GM21367 (cell line): ENCODE measurements around the gene SHOC1.
"Not testable (repeated sequence)": the region's sequence is repeated elsewhere in the genome, so short reads cannot be mapped to it uniquely, and the experiment has no call there.

ENCODE experiments used
- ATAC-seq: cut with Tn5 transposase; IDR thresholded peaks from one replicate; pipeline ENCODE4 v1.9.1; 2021; ENCODE audit not compliant: unreplicated experiment

SHOC1 gene

DNA sequence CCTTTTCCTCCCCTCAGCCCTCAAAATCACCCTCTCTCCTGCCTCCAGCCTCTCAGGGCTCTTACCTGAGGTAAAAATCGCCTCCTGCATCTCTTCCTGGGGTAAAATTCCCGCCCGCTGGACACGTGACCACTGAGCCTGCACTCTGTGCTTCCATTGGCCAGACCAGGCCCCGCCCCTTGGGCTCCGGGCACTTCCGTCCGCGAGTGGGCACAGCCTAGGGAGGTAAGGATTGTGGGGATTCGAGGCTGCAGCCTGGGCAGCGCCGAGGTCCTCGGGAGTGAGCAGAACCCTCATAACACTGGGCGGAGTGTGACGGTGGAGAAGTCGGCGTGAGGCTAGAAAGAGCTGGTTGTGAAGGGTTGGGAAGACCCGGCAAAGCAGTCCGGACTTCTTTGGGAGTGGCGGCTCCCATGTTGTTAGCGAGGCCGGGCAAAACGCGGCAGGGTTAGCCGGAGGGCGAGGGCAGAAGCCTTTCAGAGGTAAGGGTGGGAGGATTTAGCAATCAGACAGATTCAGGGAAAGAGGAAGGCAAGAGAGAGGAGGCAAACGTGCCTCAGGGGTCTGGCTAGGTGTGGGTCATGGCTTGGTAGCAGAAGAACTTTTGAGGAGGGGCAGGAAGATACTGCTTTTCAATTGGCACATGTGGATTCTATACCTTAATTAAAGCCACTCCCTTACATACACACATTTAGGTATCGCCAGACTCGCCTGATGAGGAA lies at the start of gene SHOC1:
Gene SHOC1, minus strand, starts transcription at position 103 of the 722 bp plus-strand sequence. CDS start 3,519 bp downstream, outside the sequence.
- ATAC-seq = no peak

DNA sequence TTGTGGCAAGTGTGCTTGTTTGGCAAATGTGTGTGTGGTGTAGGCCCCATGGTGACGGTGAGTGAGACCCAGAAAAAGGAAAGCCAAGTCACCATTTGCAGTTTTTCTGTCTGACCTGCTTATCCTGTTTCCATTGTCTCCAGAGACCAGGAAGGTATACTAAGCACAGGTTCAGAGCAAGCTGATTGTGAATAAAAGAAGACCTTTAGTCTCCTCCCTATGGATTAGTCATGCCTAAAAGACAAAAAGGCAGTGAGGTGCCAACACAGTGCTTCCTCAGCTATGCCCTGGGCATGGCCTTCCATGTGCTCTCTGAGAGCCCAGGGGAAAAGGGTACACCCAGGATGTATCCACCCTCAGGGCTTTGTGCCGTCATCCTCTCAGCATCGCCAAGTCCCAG lies 49.2 kb upstream of the SHOC1 start:
- no peak for ATAC-seq

GRCh38 chr9:111842313-111842712 lies 47.6 kb upstream of the SHOC1 start:
- ATAC-seq = no peak

GRCh38 chr9:111840442-111840841 lies 45.7 kb upstream of the SHOC1 start:
- no peak for ATAC-seq

GRCh38 chr9:111839987-111840386 lies 45.2 kb upstream of the SHOC1 start:
- no peak for ATAC-seq

- no peak for ATAC-seq
Measured at GRCh38 chr9:111839387-111839786, 44.6 kb upstream of the SHOC1 start.

- ATAC-seq = no peak
Measured at GRCh38 chr9:111838439-111838838, 43.7 kb upstream of the SHOC1 start.

- ATAC-seq = no peak
Measured at GRCh38 chr9:111836311-111836710, 41.6 kb upstream of the SHOC1 start.

GRCh38 chr9:111833941-111834340 lies 39.2 kb upstream of the SHOC1 start:
- ATAC-seq = no peak

- ATAC-seq = no peak
Measured at GRCh38 chr9:111832449-111832848, 37.7 kb upstream of the SHOC1 start.

DNA sequence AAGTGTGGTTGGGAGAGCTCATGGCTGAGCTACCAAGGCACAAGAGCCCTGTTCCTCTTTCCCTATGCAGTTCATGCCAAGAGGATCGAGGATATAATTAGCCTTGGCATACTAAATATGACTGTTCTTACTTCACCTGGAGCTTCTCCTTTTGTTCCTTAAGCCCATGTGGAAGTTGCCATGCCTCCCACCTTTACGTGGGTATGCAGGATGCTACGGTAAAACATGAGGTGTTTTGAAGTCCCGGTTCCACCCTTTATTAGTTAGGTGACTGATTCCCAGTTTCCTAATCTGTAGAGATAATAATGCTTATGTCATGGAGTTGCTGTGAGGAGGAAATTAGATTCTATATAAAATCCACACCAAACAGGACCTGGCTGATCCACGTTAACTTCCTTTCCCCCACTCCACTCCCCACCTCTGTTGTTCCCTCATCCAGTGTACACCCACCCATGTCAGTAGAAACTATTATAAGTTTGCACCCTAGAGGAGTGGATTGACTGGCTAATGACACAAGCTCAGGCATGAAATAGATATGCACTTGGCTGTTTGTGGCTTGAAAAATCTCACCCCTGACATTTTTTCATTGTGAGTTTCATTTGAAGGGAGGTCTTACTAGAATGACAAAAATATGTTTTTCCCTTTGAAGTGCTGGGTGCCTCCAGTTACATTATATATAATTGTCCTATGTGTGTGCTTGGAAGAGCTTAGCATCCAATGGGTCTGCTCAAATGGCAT lies 36.8 kb upstream of the SHOC1 start:
- ATAC-seq = no peak

GRCh38 chr9:111828193-111828592 lies 33.5 kb upstream of the SHOC1 start:
- ATAC-seq = no peak

DNA sequence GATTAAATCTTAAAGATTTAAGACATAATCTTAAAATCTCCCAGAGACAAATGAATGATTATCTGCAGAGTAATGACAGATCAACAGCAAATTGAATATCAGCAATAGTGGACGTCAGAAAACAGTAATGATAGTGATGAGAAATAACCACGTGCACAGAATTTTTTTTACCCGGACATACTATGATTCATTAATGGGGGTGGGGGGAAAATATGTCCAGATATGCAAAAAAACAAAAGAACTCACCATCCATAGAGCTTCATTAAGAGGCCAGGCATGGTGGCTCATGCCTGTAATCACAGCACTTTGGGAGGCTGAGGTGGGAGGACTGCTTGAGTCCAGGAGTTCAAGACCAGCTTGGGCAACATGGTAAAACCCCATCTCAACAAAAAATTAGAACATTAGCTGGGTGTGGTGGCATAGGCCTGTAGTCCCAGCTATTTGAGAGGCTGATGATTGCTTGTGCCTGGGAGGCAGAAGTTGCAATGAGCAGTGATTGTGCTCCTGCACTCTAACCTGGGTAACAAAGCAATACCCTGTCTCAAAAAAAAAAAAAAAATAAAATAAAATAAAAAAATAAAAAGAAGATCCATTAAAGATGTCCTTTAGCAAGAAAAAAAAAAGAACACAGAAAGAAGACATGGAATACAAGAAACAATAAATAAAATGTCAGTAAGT lies 30.9 kb upstream of the SHOC1 start:
- ATAC-seq = no peak

DNA sequence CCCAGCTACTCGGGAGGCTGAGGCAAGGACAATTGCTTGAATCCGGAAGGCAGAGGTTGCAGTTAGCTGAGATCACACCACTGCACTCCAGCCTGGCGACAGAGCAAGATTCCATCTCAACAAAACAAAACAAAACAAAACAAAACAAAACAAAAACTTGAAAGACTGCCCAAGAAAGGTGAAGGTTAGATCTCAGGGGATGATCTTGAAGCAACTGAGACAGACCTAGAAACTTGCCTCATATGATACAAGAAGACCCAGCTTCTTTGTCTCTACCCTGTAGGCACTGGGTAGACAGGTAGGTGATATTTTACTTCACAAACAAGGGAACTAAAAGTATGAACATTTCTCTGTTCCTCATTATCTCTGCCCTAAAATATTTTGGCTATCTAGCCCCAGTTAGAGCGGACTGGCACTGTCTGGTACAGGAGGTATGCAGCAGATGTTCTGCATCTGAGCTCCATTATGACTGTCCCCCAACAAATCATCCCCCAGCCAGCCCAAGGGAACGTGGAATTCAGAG lies 26.3 kb upstream of the SHOC1 start:
- no peak for ATAC-seq

DNA sequence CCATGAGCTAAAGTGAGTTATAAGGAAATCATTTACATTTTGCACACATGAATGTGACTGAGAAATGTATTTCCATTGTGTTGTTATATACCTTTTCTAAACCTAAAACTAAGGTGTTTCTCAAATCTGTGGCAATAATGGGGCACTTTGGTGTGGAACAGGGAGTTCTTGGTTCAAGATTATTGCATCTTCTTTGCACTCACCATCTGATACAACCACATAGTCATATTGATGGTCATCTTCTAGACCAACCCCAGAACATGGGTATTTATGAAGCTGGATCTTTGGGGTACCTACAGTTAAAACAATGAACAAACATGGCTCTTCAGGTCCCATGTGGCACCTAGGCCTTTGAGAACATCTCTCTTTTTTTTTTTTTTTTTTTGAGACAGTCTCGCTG lies 24.6 kb upstream of the SHOC1 start:
- ATAC-seq = no peak

- no peak for ATAC-seq
Measured at GRCh38 chr9:111815285-111816070, 20.7 kb upstream of the SHOC1 start.

DNA sequence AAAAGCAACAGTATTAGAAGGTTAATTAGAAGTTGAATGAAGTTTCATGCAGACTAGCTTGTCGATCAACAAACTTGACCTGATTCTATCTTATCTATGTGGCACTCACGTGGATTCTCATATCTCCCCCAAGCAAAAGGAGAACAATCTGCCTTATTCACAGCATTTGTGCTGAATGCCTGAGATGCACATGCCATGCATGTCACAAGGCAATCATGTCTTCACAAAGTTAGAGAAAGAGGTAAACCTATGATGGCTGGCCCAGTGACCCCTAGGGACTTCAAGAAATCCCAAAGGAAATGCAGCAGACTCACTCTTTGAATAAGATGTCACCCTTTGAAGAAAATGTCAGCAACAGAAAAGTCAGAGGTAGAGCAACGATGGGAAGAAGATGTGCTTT lies 17.6 kb upstream of the SHOC1 start:
- ATAC-seq = no peak

- ATAC-seq = no peak
Measured at GRCh38 chr9:111810908-111811307, 16.2 kb upstream of the SHOC1 start.

- ATAC-seq = not testable (repeated sequence)
Measured at GRCh38 chr9:111810415-111810814, 15.7 kb upstream of the SHOC1 start.

- no peak for ATAC-seq
Measured at GRCh38 chr9:111807197-111807596, 12.5 kb upstream of the SHOC1 start.

DNA sequence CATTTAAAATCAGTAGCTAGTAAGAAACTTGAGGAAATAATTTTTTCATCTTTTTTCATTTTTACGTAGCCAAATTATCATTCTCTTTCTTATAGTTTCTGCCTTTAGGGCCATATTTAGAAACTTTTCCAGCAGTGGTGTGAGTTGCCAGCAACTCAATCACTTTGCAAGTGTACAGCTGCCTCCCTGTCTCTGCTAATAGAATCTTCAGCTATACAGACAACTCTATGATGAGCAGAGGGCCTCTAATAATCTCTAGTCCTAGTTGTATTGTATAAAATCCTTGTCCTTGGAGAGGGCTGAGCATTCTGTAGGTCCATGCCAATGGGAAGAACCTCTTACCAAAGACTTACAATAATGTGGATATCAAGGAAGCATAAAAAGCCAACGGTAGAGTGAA lies 11.5 kb upstream of the SHOC1 start:
- ATAC-seq = no peak
